Activated naive CD4-positive, alpha-beta T cell treated with anti-CD3 and anti-CD28 coated beads, Interleukin-2, amount 10 ng/mL, durations not matched to agents 7 days and 5 days (primary cell): ENCODE measurements around the gene TBC1D3I.
"Not testable (repeated sequence)": the region's sequence is repeated elsewhere in the genome, so short reads cannot be mapped to it uniquely, and the experiment has no call there.

ENCODE experiments used
- CTCF ChIA-PET: fragments of 350-600 bp; sonication (Branson Sonifier 250); formaldehyde crosslinking; loops from one replicate; lab custom pipeline; 2021; ENCODE audit warnings: antibody characterized with exemption; lab: Charles Lee
- DNase-seq: peaks from one replicate; pipeline ENCODE4 v3.0.0-alpha.2; 2020
- H3K27ac Mint-ChIP-seq: one replicate; pipeline ENCODE4 v1.8.0; 2021; ENCODE audit warnings: mild to moderate bottlenecking, moderate library complexity, mixed read lengths
- H3K27me3 Mint-ChIP-seq: one replicate; pipeline ENCODE4 v1.8.0; 2021; ENCODE audit warnings: mild to moderate bottlenecking, mixed read lengths
- H3K36me3 Mint-ChIP-seq: one replicate; pipeline ENCODE4 v1.8.0; 2021; ENCODE audit warnings: mixed read lengths
- H3K4me1 Mint-ChIP-seq: one replicate; pipeline ENCODE4 v1.8.0; 2021; ENCODE audit warnings: mixed read lengths
- H3K4me3 Mint-ChIP-seq: one replicate; pipeline ENCODE4 v1.8.0; 2021; ENCODE audit warnings: mild to moderate bottlenecking, moderate library complexity, mixed read lengths
- H3K9me3 Mint-ChIP-seq: one replicate; pipeline ENCODE4 v1.8.0; 2021; ENCODE audit warnings: mixed read lengths

The TBC1D3I gene

DNA sequence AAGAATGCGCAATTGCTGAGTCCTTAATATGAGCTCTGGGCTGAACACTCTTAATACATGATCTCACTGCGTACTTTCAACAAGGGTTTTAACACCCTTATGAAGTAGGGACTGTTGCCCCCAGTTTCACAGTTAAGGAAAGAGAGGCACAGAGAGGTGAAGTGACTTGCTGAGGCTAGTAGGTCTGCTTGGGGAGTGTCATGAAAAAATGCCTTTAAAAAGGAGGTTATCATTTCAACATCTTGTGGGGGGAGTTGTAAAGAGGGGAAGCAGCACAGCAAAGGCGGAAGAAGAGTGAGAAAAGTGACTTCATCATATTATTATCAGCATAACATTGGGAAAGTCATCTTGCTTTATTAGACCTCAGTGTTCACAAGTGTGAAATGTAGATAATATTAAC is 51.4 kb downstream of the TBC1D3I start:
- CTCF ChIA-PET: no interaction called here
- H3K36me3 Mint-ChIP-seq: no peaks in the 10 kb centered on the region
- no peak overlapping the region for H3K27ac Mint-ChIP-seq
- H3K4me3 Mint-ChIP-seq: no peak overlapping the region
- H3K27me3 Mint-ChIP-seq: peaks cover 33% of the 10 kb centered on the region
- DNase-seq: no peak
- no peaks in the 10 kb centered on the region for H3K4me1 Mint-ChIP-seq
- H3K9me3 Mint-ChIP-seq: no peaks in the 10 kb centered on the region

DNA sequence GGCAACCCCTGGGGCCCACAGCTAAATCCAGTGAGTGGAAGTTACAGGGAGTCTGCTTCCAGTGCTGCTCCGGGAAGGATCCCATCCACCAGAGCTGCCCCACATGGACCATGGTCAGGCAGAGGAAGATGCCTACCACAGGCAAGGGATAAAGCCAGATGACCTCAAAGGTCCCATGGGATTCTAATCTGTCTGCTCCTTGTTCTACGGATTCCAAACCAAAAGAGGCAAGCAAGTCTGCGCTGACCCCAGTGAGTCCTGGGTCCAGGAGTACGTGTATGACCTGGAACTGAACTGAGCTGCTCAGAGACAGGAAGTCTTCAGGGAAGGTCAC is 52.1 kb downstream of the TBC1D3I start:
- Mint-ChIP-seq H3K27ac (no peak overlapping the region), H3K27me3 (peaks cover 33% of the 10 kb centered on the region), H3K9me3 (no peaks in the 10 kb centered on the region), H3K4me3 (no peak overlapping the region), H3K4me1 (no peaks in the 10 kb centered on the region), H3K36me3 (no peaks in the 10 kb centered on the region)
- CTCF ChIA-PET: no interaction called here
- DNase-seq: no peak

GRCh38 chr17:36211484-36212271 is 52.7 kb downstream of the TBC1D3I start:
- H3K27ac Mint-ChIP-seq, DNase-seq, H3K36me3 Mint-ChIP-seq, H3K4me3 Mint-ChIP-seq, H3K9me3 Mint-ChIP-seq, CTCF ChIA-PET, H3K4me1 Mint-ChIP-seq: not testable (repeated sequence)
- peaks cover 33% of the 10 kb centered on the region for H3K27me3 Mint-ChIP-seq

DNA sequence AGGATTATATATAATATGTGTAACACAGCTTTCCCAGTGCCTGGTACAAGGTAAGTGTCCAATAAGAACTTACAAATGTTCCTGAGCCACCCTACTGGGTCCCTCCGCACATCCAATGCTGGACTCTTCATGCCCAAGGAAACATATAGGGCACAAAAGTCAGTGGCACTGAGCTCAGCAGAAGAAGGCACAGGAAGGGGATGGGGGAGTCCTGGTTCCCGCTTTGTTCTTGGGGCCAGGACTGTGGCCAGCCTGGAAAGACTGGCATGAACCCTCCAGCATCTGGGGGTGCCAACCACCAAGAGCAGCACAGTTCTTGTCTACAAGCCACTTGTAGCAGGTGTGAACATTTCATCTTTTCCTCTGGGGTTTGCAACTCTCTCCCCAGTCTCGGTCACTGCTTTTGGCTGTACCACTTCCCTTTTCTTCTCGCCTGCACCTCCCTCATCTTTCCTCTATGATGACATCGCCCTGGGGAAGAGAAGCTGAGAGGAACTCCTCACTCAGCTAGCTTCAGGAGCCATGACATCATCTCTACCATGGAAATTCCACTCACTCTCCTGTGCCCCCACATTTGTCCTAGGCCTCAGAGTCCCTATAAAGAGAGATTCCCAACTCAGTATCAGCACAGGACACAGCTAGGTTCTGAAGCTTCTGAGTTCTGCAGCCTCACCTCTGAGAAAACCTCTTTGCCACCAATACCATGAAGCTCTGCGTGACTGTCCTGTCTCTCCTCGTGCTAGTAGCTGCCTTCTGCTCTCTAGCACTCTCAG is 53.7 kb downstream of the TBC1D3I start, which contains the start of gene CCL4L2:
CCL4L2 (plus strand) TSS at position 625 of the 773 bp plus-strand sequence.
- H3K36me3 Mint-ChIP-seq, DNase-seq, H3K9me3 Mint-ChIP-seq, H3K4me3 Mint-ChIP-seq, H3K27ac Mint-ChIP-seq, H3K4me1 Mint-ChIP-seq, CTCF ChIA-PET: not testable (repeated sequence)
- H3K27me3 Mint-ChIP-seq: peaks cover 38% of the 10 kb centered on the region

- H3K4me3 Mint-ChIP-seq: no peak overlapping the region
- no peaks in the 10 kb centered on the region for H3K9me3 Mint-ChIP-seq
- no peaks in the 10 kb centered on the region for H3K36me3 Mint-ChIP-seq
- CTCF ChIA-PET: no interaction called here
- H3K27ac Mint-ChIP-seq: no peak overlapping the region
- no peaks in the 10 kb centered on the region for H3K4me1 Mint-ChIP-seq
- no peak for DNase-seq
- H3K27me3 Mint-ChIP-seq: peaks cover 36% of the 10 kb centered on the region
Measured at GRCh38 chr17:36209575-36209974, 54.8 kb downstream of the TBC1D3I start.

DNA sequence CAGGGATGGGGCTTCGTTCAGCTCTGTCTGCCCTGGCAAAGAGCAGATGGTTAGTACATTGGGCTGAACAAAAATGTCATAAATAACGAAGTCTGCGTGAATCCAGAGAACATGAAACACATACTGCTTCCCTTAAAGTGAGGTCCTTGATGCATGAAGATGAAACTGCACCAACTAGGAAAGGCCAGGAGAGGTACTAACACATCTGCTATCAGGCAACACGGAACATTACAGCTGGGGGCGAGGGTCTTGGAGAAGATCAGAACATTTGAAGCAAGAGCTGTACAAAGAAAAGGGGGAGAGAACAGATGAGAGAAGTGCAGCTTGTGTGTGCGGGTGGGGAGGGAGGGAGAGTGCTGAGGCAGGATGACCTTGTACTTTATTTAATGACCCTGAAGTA is 57.0 kb downstream of the TBC1D3I start:
- CTCF ChIA-PET, H3K27ac Mint-ChIP-seq, H3K36me3 Mint-ChIP-seq, H3K9me3 Mint-ChIP-seq, H3K4me3 Mint-ChIP-seq, DNase-seq, H3K4me1 Mint-ChIP-seq: not testable (repeated sequence)
- H3K27me3 Mint-ChIP-seq: peaks cover 33% of the 10 kb centered on the region

GRCh38 chr17:36206486-36206821 is 57.9 kb downstream of the TBC1D3I start:
- not testable (repeated sequence) for DNase-seq, H3K4me3 Mint-ChIP-seq, H3K9me3 Mint-ChIP-seq, H3K27ac Mint-ChIP-seq, H3K4me1 Mint-ChIP-seq, H3K36me3 Mint-ChIP-seq
- CTCF ChIA-PET: interaction anchor here (0.6 kb wide), 1 partner anchor 57 kb away, joined by 3 read pairs; no protein-coding TSS in a partner anchor
- peaks cover 32% of the 10 kb centered on the region for H3K27me3 Mint-ChIP-seq

- CTCF ChIA-PET: interaction anchor here (0.6 kb wide), 1 partner anchor 57 kb away, joined by 3 read pairs; no protein-coding TSS in a partner anchor
- Mint-ChIP-seq H3K9me3 (no peaks in the 10 kb centered on the region), H3K27ac (no peak overlapping the region), H3K4me3 (no peak overlapping the region), H3K4me1 (peaks cover 4% of the 10 kb centered on the region), H3K36me3 (no peaks in the 10 kb centered on the region), H3K27me3 (peaks cover 35% of the 10 kb centered on the region)
- no peak for DNase-seq
Measured at GRCh38 chr17:36205637-36206485, 58.5 kb downstream of the TBC1D3I start.

GRCh38 chr17:36204724-36205500 is 59.5 kb downstream of the TBC1D3I start:
- Mint-ChIP-seq H3K27me3 (peaks cover 32% of the 10 kb centered on the region), H3K4me3 (no peak overlapping the region), H3K36me3 (no peaks in the 10 kb centered on the region), H3K27ac (no peak overlapping the region), H3K9me3 (no peaks in the 10 kb centered on the region), H3K4me1 (peaks cover 4% of the 10 kb centered on the region)
- DNase-seq: no peak
- CTCF ChIA-PET: no interaction called here
